Kidney epithelial cell (primary cell): Measurements from ENCODE around the gene ERFE. TPM values are rescaled to one million over a fixed set of nuclear protein-coding genes. Genes with fewer than 3 reads are reported as not detected.

Source experiments
- DNase-seq: peaks from one replicate; pipeline ENCODE4 v3.0.0-alpha.2; 2010; ENCODE audit warnings: low read depth
- H3K27me3 ChIP-seq: 2 replicates; pipeline ENCODE4 v1.6.0; 2011; ENCODE audit warnings: low read length; ENCODE audit not compliant: control insufficient read depth, insufficient read depth
- H3K36me3 ChIP-seq: 2 replicates; pipeline ENCODE4 v1.5.1; 2011; ENCODE audit warnings: low read length; ENCODE audit not compliant: control insufficient read depth, insufficient read depth
- H3K4me3 ChIP-seq: 2 replicates; pipeline ENCODE4 v1.5.1; 2011; ENCODE audit warnings: low read depth, mild to moderate bottlenecking, control low read depth, low read length
- CTCF ChIP-seq: IDR thresholded peaks from 2 replicates; pipeline ENCODE4 v1.5.1; 2011; ENCODE audit warnings: mild to moderate bottlenecking, moderate library complexity, low read length, control low read depth, inconsistent platforms; ENCODE audit not compliant: insufficient read depth, poor library complexity, severe bottlenecking
- total RNA-seq: library from RNA; depleted of rRNA; stranded (reverse); fragments of >200 nt; gene quantifications from 2 replicates; pipeline ENCODE4 v1.2.3, GENCODE V29; 2015

ERFE gene
- total RNA-seq, 1 donor from 2014 or later, result 106 TPM

GRCh38 chr2:238141541-238142318, 17.0 kb upstream of the ERFE start:
- Histone ChIP-seq H3K27me3 (no peaks in the 10 kb centered on the region), H3K36me3 (no peaks in the 10 kb centered on the region), H3K4me3 (no peak overlapping the region)
- TF ChIP-seq CTCF, result no peak
- DNase-seq, result no peak

DNA sequence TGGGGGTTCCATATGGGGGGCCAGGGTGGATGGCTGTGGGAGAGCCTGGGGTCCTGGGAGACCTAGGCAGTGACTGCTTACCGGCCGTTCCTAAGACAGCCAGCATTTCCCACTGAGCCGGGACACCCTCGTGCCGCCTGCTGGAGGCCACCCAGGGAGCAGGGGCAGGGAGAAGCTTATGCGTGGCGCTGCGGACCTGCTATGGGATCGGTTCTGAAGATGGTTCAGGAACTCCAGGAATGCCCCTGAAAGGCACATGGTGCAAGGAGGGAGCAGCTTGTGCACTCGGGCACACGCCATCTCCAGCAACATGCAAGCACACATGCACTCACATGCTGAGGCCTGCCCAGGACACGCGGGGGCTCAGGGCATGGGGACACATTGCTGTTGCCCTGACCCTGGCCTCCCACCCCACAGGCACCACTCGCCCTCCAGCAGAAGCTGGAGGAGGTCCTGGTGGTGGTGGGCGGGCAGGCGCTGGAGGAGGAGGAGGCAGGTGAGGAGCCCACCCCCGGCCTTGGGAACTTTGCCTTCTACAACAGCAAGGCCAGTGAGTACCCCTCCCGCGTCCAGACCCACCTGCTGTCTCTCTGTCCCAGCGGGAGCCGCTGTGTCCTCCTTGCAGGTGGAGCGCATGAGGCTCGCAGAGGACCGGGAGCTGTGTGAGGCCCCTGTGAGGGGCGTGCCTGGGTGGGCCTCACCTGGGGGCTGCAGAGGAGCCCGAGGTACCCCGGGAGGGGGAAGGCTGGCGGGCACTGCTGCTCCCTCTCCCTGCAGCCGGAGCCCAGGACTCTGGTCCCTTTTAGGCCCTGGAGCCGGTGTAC, 16.2 kb upstream of the ERFE start:
- no peak for DNase-seq
- H3K36me3 ChIP-seq, result no peaks in the 10 kb centered on the region
- TF ChIP-seq CTCF, result no peak
- H3K4me3 ChIP-seq, result no peak overlapping the region
- H3K27me3 ChIP-seq, result no peaks in the 10 kb centered on the region

GRCh38 chr2:238143239-238143951, 15.4 kb upstream of the ERFE start:
- H3K36me3 ChIP-seq, result no peaks in the 10 kb centered on the region

GRCh38 chr2:238144262-238144661, 14.5 kb upstream of the ERFE start:
- Histone ChIP-seq H3K36me3 (no peaks in the 10 kb centered on the region), H3K4me3 (no peak overlapping the region), H3K27me3 (no peaks in the 10 kb centered on the region)
- DNase-seq, result no peak
- no peak for TF ChIP-seq CTCF

More at GRCh38 chr2:238143239-238143951, 15.4 kb upstream of the ERFE start:
- no peak overlapping the region for H3K4me3 ChIP-seq
- TF ChIP-seq CTCF, result no peak
- no peaks in the 10 kb centered on the region for H3K27me3 ChIP-seq
- DNase-seq, result peak; percentile 75

GRCh38 chr2:238145046-238145445, 13.7 kb upstream of the ERFE start:
- Histone ChIP-seq H3K4me3 (no peak overlapping the region), H3K36me3 (no peaks in the 10 kb centered on the region), H3K27me3 (no peaks in the 10 kb centered on the region)
- TF ChIP-seq CTCF, result no peak
- DNase-seq, result no peak
